ENCODE results near the gene SMURF1.

Gene SMURF1

GRCh38 chr7:99083068-99083651, 60.7 kb downstream of the SMURF1 start:
- no peak overlapping the region for H3K9ac ChIP-seq (ENCODE audit: low read length in 2 of 2)
- H3K36me3 ChIP-seq (ENCODE audit: control insufficient read depth in 2 of 2, insufficient read depth in 2 of 2, low read length in 2 of 2) = no peaks in the 10 kb centered on the region
- no peaks in the 10 kb centered on the region for H3K9me3 ChIP-seq (ENCODE audit: control insufficient read depth in 2 of 2, low read length in 2 of 2)
- H3K27me3 ChIP-seq (ENCODE audit: control insufficient read depth in 1 of 2, insufficient read depth in 2 of 2, low read length in 2 of 2) = no peaks in the 10 kb centered on the region
- no peak overlapping the region for H3K27ac ChIP-seq (ENCODE audit: low read length)
- H3K4me1 ChIP-seq (ENCODE audit: control insufficient read depth, insufficient read depth, low read length) = peaks cover 3% of the 10 kb centered on the region
- H3K4me3 ChIP-seq (ENCODE audit: low read length in 2 of 2) = no peak overlapping the region

DNA sequence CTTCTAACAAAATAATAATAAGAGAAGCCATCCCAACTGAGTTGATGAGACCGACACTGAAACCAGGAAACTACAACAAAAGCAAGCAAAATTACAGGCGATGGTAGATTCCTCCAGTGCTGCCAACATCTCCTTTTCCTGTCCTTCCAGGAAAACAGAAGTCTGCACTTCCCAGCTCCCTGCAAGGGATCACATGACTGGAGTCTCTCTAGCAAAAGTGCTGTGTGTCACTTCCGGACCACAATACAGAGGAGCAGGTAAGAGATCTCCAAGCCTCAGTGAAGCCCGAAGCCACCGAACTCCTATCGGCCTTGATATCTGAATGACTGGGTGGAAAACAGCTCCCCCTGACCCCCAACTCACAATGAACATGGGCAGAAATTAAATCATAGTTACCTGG, 63.2 kb downstream of the SMURF1 start:
- no peaks in the 10 kb centered on the region for H3K36me3 ChIP-seq (ENCODE audit: control insufficient read depth in 2 of 2, insufficient read depth in 2 of 2, low read length in 2 of 2)
- no peak overlapping the region for H3K27ac ChIP-seq (ENCODE audit: low read length)
- H3K4me1 ChIP-seq (ENCODE audit: control insufficient read depth, insufficient read depth, low read length) = peaks cover 3% of the 10 kb centered on the region
- no peak overlapping the region for H3K9ac ChIP-seq (ENCODE audit: low read length in 2 of 2)
- H3K9me3 ChIP-seq (ENCODE audit: control insufficient read depth in 2 of 2, low read length in 2 of 2) = no peaks in the 10 kb centered on the region
- H3K27me3 ChIP-seq (ENCODE audit: control insufficient read depth in 1 of 2, insufficient read depth in 2 of 2, low read length in 2 of 2) = no peaks in the 10 kb centered on the region
- no peak overlapping the region for H3K4me3 ChIP-seq (ENCODE audit: low read length in 2 of 2)

DNA sequence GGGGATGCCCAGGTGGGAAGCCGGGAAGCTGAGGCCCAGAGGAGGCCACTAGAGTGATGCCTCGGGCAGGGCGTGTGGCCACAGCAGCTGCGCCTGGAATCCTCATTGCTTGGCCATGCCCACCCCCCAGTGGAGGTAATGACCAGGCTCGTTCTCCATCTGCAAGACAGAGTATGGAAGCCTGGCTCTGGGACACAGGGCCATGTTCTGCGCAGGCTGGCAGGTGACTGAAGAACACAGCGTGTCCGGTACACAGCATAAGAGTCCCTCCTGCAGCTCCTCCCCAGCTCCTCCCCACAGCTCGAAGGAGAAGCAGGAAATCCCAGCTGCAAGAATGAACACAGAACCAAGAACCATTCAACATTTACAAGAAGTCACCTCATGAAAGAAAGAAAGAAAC, 64.8 kb downstream of the SMURF1 start:
- Histone ChIP-seq H3K4me1 (ENCODE audit: control insufficient read depth, insufficient read depth, low read length) (peaks cover 3% of the 10 kb centered on the region), H3K36me3 (ENCODE audit: control insufficient read depth in 2 of 2, insufficient read depth in 2 of 2, low read length in 2 of 2) (no peaks in the 10 kb centered on the region), H3K27ac (ENCODE audit: low read length) (no peak overlapping the region), H3K9ac (ENCODE audit: low read length in 2 of 2) (no peak overlapping the region), H3K9me3 (ENCODE audit: control insufficient read depth in 2 of 2, low read length in 2 of 2) (no peaks in the 10 kb centered on the region), H3K27me3 (ENCODE audit: control insufficient read depth in 1 of 2, insufficient read depth in 2 of 2, low read length in 2 of 2) (no peaks in the 10 kb centered on the region), H3K4me3 (ENCODE audit: low read length in 2 of 2) (peak overlapping the region in 1 of 2 donors; percentile 16)

- Histone ChIP-seq H3K27ac (ENCODE audit: low read length) (no peak overlapping the region), H3K4me3 (ENCODE audit: low read length in 2 of 2) (no peak overlapping the region), H3K9ac (ENCODE audit: low read length in 2 of 2) (no peak overlapping the region), H3K9me3 (ENCODE audit: control insufficient read depth in 2 of 2, low read length in 2 of 2) (no peaks in the 10 kb centered on the region), H3K4me1 (ENCODE audit: control insufficient read depth, insufficient read depth, low read length) (peaks cover 3% of the 10 kb centered on the region), H3K36me3 (ENCODE audit: control insufficient read depth in 2 of 2, insufficient read depth in 2 of 2, low read length in 2 of 2) (no peaks in the 10 kb centered on the region), H3K27me3 (ENCODE audit: control insufficient read depth in 1 of 2, insufficient read depth in 2 of 2, low read length in 2 of 2) (no peaks in the 10 kb centered on the region)
These were observed 65.5 kb downstream of the SMURF1 start for GRCh38 chr7:99078416-99078815.

GRCh38 chr7:99076615-99077014, 67.3 kb downstream of the SMURF1 start:
- H3K27ac ChIP-seq (ENCODE audit: low read length) = no peak overlapping the region
- H3K9me3 ChIP-seq (ENCODE audit: control insufficient read depth in 2 of 2, low read length in 2 of 2) = no peaks in the 10 kb centered on the region
- no peak overlapping the region for H3K9ac ChIP-seq (ENCODE audit: low read length in 2 of 2)
- no peaks in the 10 kb centered on the region for H3K36me3 ChIP-seq (ENCODE audit: control insufficient read depth in 2 of 2, insufficient read depth in 2 of 2, low read length in 2 of 2)
- peaks cover 3% of the 10 kb centered on the region for H3K4me1 ChIP-seq (ENCODE audit: control insufficient read depth, insufficient read depth, low read length)
- H3K27me3 ChIP-seq (ENCODE audit: control insufficient read depth in 1 of 2, insufficient read depth in 2 of 2, low read length in 2 of 2) = no peaks in the 10 kb centered on the region
- no peak overlapping the region for H3K4me3 ChIP-seq (ENCODE audit: low read length in 2 of 2)

- Histone ChIP-seq H3K9ac (ENCODE audit: low read length in 2 of 2) (no peak overlapping the region), H3K27ac (ENCODE audit: low read length) (no peak overlapping the region), H3K27me3 (ENCODE audit: control insufficient read depth in 1 of 2, insufficient read depth in 2 of 2, low read length in 2 of 2) (no peaks in the 10 kb centered on the region), H3K9me3 (ENCODE audit: control insufficient read depth in 2 of 2, low read length in 2 of 2) (no peaks in the 10 kb centered on the region), H3K4me1 (ENCODE audit: control insufficient read depth, insufficient read depth, low read length) (peaks cover 4% of the 10 kb centered on the region), H3K36me3 (ENCODE audit: control insufficient read depth in 2 of 2, insufficient read depth in 2 of 2, low read length in 2 of 2) (no peaks in the 10 kb centered on the region), H3K4me3 (ENCODE audit: low read length in 2 of 2) (no peak overlapping the region)
These were observed 70.0 kb downstream of the SMURF1 start for GRCh38 chr7:99073839-99074446.

GRCh38 chr7:99072126-99072525, 71.8 kb downstream of the SMURF1 start:
- Histone ChIP-seq H3K9me3 (ENCODE audit: control insufficient read depth in 2 of 2, low read length in 2 of 2) (no peaks in the 10 kb centered on the region), H3K9ac (ENCODE audit: low read length in 2 of 2) (no peak overlapping the region), H3K27me3 (ENCODE audit: control insufficient read depth in 1 of 2, insufficient read depth in 2 of 2, low read length in 2 of 2) (no peaks in the 10 kb centered on the region), H3K27ac (ENCODE audit: low read length) (no peak overlapping the region), H3K36me3 (ENCODE audit: control insufficient read depth in 2 of 2, insufficient read depth in 2 of 2, low read length in 2 of 2) (no peaks in the 10 kb centered on the region), H3K4me1 (ENCODE audit: control insufficient read depth, insufficient read depth, low read length) (peaks cover 2% of the 10 kb centered on the region), H3K4me3 (ENCODE audit: low read length in 2 of 2) (no peak overlapping the region)

DNA sequence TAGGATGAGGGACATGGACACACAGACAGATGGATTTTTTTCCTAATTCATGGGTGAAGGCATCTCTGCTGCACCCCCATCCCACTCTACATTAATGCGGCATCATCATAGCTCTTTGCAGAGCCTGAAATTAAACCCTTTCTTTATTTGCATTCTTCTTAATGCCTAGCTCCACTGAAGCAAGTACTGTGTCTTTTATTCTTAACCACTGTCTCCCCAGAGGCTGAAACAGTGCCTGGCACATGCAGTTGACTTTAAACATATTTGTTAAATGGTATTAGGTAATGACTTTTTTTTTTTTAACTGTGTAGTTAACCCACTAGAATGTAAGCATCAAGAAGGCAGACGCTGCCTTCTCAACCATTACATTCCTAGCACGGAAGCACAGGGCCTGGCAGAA, 73.5 kb downstream of the SMURF1 start:
- Histone ChIP-seq H3K27ac (ENCODE audit: low read length) (no peak overlapping the region), H3K4me1 (ENCODE audit: control insufficient read depth, insufficient read depth, low read length) (peaks cover 2% of the 10 kb centered on the region), H3K27me3 (ENCODE audit: control insufficient read depth in 1 of 2, insufficient read depth in 2 of 2, low read length in 2 of 2) (no peaks in the 10 kb centered on the region), H3K9ac (ENCODE audit: low read length in 2 of 2) (no peak overlapping the region), H3K9me3 (ENCODE audit: control insufficient read depth in 2 of 2, low read length in 2 of 2) (no peaks in the 10 kb centered on the region), H3K4me3 (ENCODE audit: low read length in 2 of 2) (no peak overlapping the region), H3K36me3 (ENCODE audit: control insufficient read depth in 2 of 2, insufficient read depth in 2 of 2, low read length in 2 of 2) (no peaks in the 10 kb centered on the region)

GRCh38 chr7:99061001-99061776, 82.7 kb downstream of the SMURF1 start:
- Histone ChIP-seq H3K9me3 (ENCODE audit: control insufficient read depth in 2 of 2, low read length in 2 of 2) (no peaks in the 10 kb centered on the region), H3K4me1 (ENCODE audit: control insufficient read depth, insufficient read depth, low read length) (no peaks in the 10 kb centered on the region), H3K9ac (ENCODE audit: low read length in 2 of 2) (no peak overlapping the region), H3K4me3 (ENCODE audit: low read length in 2 of 2) (no peak overlapping the region), H3K27ac (ENCODE audit: low read length) (no peak overlapping the region), H3K36me3 (ENCODE audit: control insufficient read depth in 2 of 2, insufficient read depth in 2 of 2, low read length in 2 of 2) (peaks cover 6 to 9% of the 10 kb centered on the region in 2 donors), H3K27me3 (ENCODE audit: control insufficient read depth in 1 of 2, insufficient read depth in 2 of 2, low read length in 2 of 2) (no peaks in the 10 kb centered on the region)

DNA sequence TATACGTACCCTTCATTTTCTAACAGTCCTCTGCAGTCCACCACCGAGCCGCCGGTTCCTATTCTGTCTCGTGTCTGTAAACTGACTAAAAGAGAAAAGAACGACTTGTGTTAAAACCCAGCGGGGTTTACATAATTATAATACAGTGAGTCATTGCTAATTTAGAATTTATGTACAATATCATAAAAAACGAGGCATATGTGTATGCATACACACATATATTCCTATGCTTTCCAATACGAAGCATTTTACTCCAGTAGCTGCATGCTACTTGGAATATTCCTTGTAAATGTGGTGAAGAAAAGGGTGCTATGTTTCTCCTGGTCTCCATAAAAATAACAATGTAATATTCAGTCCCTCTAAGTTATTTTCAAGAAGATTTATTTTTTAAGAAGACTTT, 89.1 kb downstream of the SMURF1 start:
- Histone ChIP-seq H3K4me3 (ENCODE audit: low read length in 2 of 2) (no peak overlapping the region), H3K27ac (ENCODE audit: low read length) (no peak overlapping the region), H3K27me3 (ENCODE audit: control insufficient read depth in 1 of 2, insufficient read depth in 2 of 2, low read length in 2 of 2) (no peaks in the 10 kb centered on the region), H3K9me3 (ENCODE audit: control insufficient read depth in 2 of 2, low read length in 2 of 2) (no peaks in the 10 kb centered on the region), H3K36me3 (ENCODE audit: control insufficient read depth in 2 of 2, insufficient read depth in 2 of 2, low read length in 2 of 2) (peaks cover 42 to 45% of the 10 kb centered on the region in 2 donors), H3K9ac (ENCODE audit: low read length in 2 of 2) (no peak overlapping the region), H3K4me1 (ENCODE audit: control insufficient read depth, insufficient read depth, low read length) (no peaks in the 10 kb centered on the region)

DNA sequence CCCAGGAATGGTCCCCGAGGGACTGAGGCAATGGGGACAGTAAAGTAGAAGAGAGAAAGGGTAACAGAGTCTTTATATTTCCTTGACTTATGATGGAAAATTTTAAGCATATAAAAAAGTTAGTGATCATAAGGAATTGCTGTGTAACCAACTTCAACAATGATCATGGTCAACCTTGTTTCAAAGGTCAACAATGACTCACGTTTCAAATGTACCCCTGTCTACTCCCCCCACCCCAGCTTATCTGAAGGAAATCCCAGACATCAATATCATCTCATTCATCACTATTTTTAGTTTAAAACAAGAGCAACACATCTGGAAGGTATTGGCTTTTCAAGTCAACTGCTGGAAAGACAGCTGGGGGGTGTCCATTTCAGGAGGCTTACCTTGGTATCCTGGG, 92.9 kb downstream of the SMURF1 start:
- Histone ChIP-seq H3K9me3 (ENCODE audit: control insufficient read depth in 2 of 2, low read length in 2 of 2) (no peaks in the 10 kb centered on the region), H3K4me1 (ENCODE audit: control insufficient read depth, insufficient read depth, low read length) (no peaks in the 10 kb centered on the region), H3K9ac (ENCODE audit: low read length in 2 of 2) (no peak overlapping the region), H3K4me3 (ENCODE audit: low read length in 2 of 2) (no peak overlapping the region), H3K36me3 (ENCODE audit: control insufficient read depth in 2 of 2, insufficient read depth in 2 of 2, low read length in 2 of 2) (peaks cover 55% of the 10 kb centered on the region in 2 donors), H3K27me3 (ENCODE audit: control insufficient read depth in 1 of 2, insufficient read depth in 2 of 2, low read length in 2 of 2) (no peaks in the 10 kb centered on the region), H3K27ac (ENCODE audit: low read length) (no peak overlapping the region)
